HepG2 (cell line): Measurements from ENCODE around the gene SPNS3. TPM values are rescaled to one million over a fixed set of nuclear protein-coding genes. Genes with fewer than 3 reads are reported as not detected.

Experiments
- ATAC-seq: fragments of 200-7000 bp; cut with Tn5 transposase; 3 replicates; pipeline ENCODE4 v1.9.1; 2020; ENCODE audit warnings: mild to moderate bottlenecking, moderate library complexity
- BruUV-seq: library from RNA; stranded (reverse); fragments of 400-500 nt; replicated peaks from 2 replicates; lab custom pipeline; 2021; lab: Mats Ljungman, UMichigan
- CTCF ChIA-PET: fragments of 300-600 bp; formaldehyde crosslinking; extraction: SDS; loops from one replicate; lab custom pipeline; 2021; ENCODE audit warnings: low total read pairs, inconsistent platforms, low intra/inter-chr PET ratio; lab: Yijun Ruan, JAX
- POLR2A ChIA-PET: fragments of 350-600 bp; sonication (Branson Sonifier 250); formaldehyde crosslinking; loops from one replicate; lab custom pipeline; 2020; ENCODE audit warnings: antibody characterized with exemption, inconsistent platforms; lab: Yijun Ruan, JAX
- DNase-seq: peaks from one replicate; pipeline ENCODE4 v3.0.0-alpha.2; 2015; ENCODE audit warnings: low spot score
- FAIRE-seq: peaks from 3 replicates; lab custom pipeline; 2011; peaks lifted over from hg19 to GRCh38; lab: Jason Lieb, UNC
- H2AFZ ChIP-seq: one replicate; pipeline ENCODE4 v1.6.1; 2011; ENCODE audit warnings: low read length, inconsistent platforms
- H3K27ac ChIP-seq: fragments of 300-600 bp; 3 replicates; pipeline ENCODE4 v1.8.0; 2011; ENCODE audit warnings: mixed run types, mild to moderate bottlenecking, mixed read lengths, low read length, inconsistent platforms; ENCODE audit not compliant: insufficient read depth; ENCODE audit errors: extremely low read length
- H3K27me3 ChIP-seq, 2 experiments: fragments of 200-600 bp in 1 of 2; 2 replicates in 1 of 2; 3 replicates in 1 of 2; pipeline versions ENCODE4 v1.6.0 to v1.8.0; 2011; ENCODE audit warnings: low read length in 2 of 2, mild to moderate bottlenecking in 2 of 2, moderate library complexity in 2 of 2, inconsistent platforms in 1 of 2; ENCODE audit not compliant: insufficient read depth in 2 of 2, control insufficient read depth in 1 of 2
- H3K36me3 ChIP-seq, 2 experiments: fragments of 200-600 bp in 1 of 2; replicated peaks in 1 of 2; 2 replicates in 1 of 2; 3 replicates in 1 of 2; pipeline versions ENCODE4 v1.5.1 to v1.8.0; 2011; ENCODE audit warnings: low read length in 2 of 2, inconsistent platforms in 1 of 2; ENCODE audit not compliant: insufficient read depth in 2 of 2, control insufficient read depth in 1 of 2
- H3K4me1 ChIP-seq: 2 replicates; pipeline ENCODE4 v1.5.1; 2012; ENCODE audit warnings: low read length, inconsistent platforms; ENCODE audit not compliant: insufficient read depth
- H3K4me2 ChIP-seq: 2 replicates; pipeline ENCODE4 v1.6.0; 2011; ENCODE audit warnings: low read depth, low read length, inconsistent platforms
- H3K4me3 ChIP-seq, 3 experiments: fragments of 200-600 bp in 1 of 3; sonication (generic), shearing (Covaris generic) in 1 of 3; replicated peaks in 1 of 3; 2 replicates each; pipeline ENCODE4 v1.5.1; 2011 to 2016; ENCODE audit warnings: low read length in 3 of 3, inconsistent platforms in 2 of 3, low read depth in 2 of 3, mild to moderate bottlenecking in 2 of 3, control low read depth in 1 of 3, mixed read lengths in 1 of 3; ENCODE audit not compliant: insufficient read depth in 1 of 3
- H3K79me2 ChIP-seq: one replicate; pipeline ENCODE4 v1.6.1; 2011; ENCODE audit warnings: low read length, inconsistent platforms; ENCODE audit not compliant: insufficient read depth
- H3K9ac ChIP-seq: 2 replicates; pipeline ENCODE4 v1.6.0; 2011; ENCODE audit warnings: mild to moderate bottlenecking, low read depth, low read length, inconsistent platforms; ENCODE audit not compliant: insufficient read depth
- H3K9me3 ChIP-seq: 2 replicates; pipeline ENCODE4 v1.5.1; 2012; ENCODE audit warnings: mild to moderate bottlenecking, low read length
- H4K20me1 ChIP-seq: 2 replicates; pipeline ENCODE4 v1.6.0; 2011; ENCODE audit warnings: inconsistent platforms, mild to moderate bottlenecking, low read length, moderate library complexity; ENCODE audit not compliant: insufficient read depth
- KDM5A ChIP-seq: fragments of 200-600 bp; sonication (generic); IDR thresholded peaks from 2 replicates; pipeline ENCODE4 v1.7.0; 2018; ENCODE audit warnings: antibody characterized with exemption, mild to moderate bottlenecking, low read length, borderline replicate concordance
- MTF1 ChIP-seq: sonication (generic); formaldehyde crosslinking; IDR thresholded peaks from 2 replicates; pipeline ENCODE4 v1.5.0; 2020; ENCODE audit warnings: missing genetic modification reagents
- ZFP36 ChIP-seq: fragments of 150-350 bp; IDR thresholded peaks from 2 replicates; pipeline ENCODE4 v1.6.1; 2018; ENCODE audit warnings: borderline replicate concordance, low read length, low read depth; ENCODE audit not compliant: partially characterized antibody
- ZNF350 ChIP-seq: sonication (generic); formaldehyde crosslinking; IDR thresholded peaks from 2 replicates; pipeline ENCODE4 v1.4.0; 2020; ENCODE audit warnings: mild to moderate bottlenecking, low read depth, missing genetic modification reagents, borderline replicate concordance
- WGBS: methylation state at CpG from one replicate; pipeline ENCODE4 v1.1.6; 2017; ENCODE audit warnings: low lambda C conversion rate; 5-methylcytosine and 5-hydroxymethylcytosine counted together
- in situ Hi-C: cut with HindIII; loops from 2 replicates; pipeline ENCODE4 v1.10.0; 2017; ENCODE audit warnings: low pct_unique_long_range_greater_than_20kb; ENCODE audit not compliant: extremely low pct_ligation_motif_present
- intact Hi-C: fragments of 100-400 bp; cut with micrococcal nuclease; formaldehyde crosslinking; loops from one replicate; pipeline ENCODE4 v1.10.0; 2022; ENCODE audit not compliant: unreplicated experiment
- polyA plus RNA-seq, 8 experiments: library from polyadenylated mRNA; depleted of rRNA in 3 of 8; stranded (reverse) in 7 of 8; unstranded in 1 of 8; fragments of >200 nt; fragmentation: Illumina TruSeq in 4 of 8; extraction: Trizol in 4 of 8; gene quantifications; 2 replicates each; pipeline versions ENCODE4 v1.2.1 to v1.2.3, GENCODE V29; 2011 to 2016; ENCODE audit warnings: low read depth in 4 of 8, missing spikeins in 1 of 8, mixed read lengths in 1 of 8; ENCODE audit not compliant: insufficient read depth in 1 of 8
- total RNA-seq, 5 experiments: library from RNA; depleted of rRNA; stranded (reverse); fragments of >200 nt; fragmentation: Illumina TruSeq; extraction: Trizol; gene quantifications; 2 replicates each; pipeline ENCODE4 v1.2.3, GENCODE V29; 2016; ENCODE audit warnings: low read depth in 1 of 5

Gene SPNS3
- total and polyA plus RNA-seq, 2 of the 13 experiments (the other 11 are each of a cell fraction or from before 2014, with no cell fraction given): not detected

DNA sequence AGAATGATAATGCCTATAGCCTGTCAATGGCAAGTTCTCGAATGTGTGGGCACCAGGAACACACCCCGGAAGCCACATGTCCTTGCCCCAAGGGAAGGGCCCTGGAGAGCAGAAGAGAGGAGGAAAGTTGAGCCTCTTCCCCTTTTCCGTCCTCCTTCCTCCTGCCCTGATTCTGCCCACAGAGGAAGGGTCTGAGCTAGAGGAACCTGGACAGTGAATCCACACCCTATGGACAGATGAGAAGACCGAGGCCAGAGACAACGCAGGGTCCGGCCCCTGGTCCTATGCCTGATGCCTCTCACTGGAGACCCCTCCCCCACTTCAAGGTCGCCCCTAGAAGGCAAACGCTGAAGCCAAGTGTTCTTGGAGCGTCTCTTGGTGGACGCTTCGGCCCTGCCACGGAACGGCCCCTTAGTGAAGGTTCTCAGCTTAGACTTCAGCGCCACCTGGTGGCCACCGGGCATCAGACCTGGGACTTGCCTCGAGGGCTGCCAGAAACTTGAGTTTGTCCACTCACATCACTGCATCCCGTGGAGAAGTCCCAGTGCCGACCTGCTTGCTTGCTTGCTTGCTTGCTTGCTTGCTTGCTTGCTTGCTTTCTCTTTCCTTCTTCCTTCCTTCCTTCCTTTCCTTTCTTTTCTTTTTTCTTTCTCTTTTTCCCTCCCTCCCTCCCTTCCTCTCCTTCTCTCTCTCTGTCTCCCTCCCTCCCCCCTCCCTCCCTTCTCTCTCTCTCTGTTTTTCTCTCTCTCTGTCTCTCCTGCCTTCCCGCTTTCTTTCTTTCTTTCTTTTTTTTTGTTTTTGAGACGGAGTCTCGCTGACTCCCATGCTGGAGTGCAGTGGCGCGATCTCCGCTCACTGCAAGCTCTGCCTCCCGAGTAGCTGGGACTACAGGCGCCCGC is 20.6 kb upstream of the SPNS3 start (continued):
- no peak for TF ChIP-seq KDM5A
- TF ChIP-seq ZNF350 (CRISPR knock-in tag): peak; percentile 43; the same call in 1 of the 2 replicates
- TF ChIP-seq, all 625 proteins: peak for 29

DNA sequence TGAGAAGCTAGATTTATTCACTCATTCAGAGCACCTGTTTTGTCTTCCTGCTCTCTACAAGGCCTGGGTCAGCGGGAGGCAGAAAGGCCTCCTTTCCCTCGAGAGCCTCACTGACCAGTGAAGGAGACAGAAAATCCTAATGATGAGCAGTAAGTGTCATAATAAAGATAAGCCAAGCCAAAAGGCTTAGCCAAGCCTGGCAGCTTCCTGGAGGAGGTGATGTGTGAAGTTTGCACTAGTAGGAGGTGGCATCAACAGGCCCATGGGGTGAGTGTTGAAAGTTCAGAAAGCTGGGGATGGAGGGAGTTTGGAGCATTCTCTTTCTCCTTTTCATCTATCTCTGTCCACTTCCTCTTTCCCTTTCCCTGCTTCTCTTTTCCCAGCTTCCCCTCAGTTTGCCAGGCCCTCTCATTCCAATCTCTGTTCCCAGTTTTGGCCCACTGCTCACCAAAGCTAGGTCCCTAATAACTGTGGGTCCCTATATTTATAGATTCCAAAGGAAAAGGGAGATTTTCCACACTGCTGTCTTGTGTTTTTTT is 16.5 kb upstream of the SPNS3 start:
- 28% methylated on average over 2 of the region's 2 CpGs for WGBS
- no peak for FAIRE-seq
- H3K79me2 ChIP-seq: no peaks in the 10 kb centered on the region
- no peaks in the 10 kb centered on the region for H3K36me3 ChIP-seq
- H3K4me1 ChIP-seq: peaks cover 5% of the 10 kb centered on the region; the same call in 1 of the 2 replicates
- ChIA-PET CTCF (no interaction called here), POLR2A (no interaction called here)
- peaks cover 0 to 4% of the 10 kb centered on the region in 2 experiments; a peak in 1 of 5 replicates for H3K27me3 ChIP-seq
- TF ChIP-seq ZFP36 (peak; percentile 14), MTF1 (CRISPR knock-in tag) (no peak)
- H3K9ac ChIP-seq: no peak overlapping the region
- no peak overlapping the region for H2AFZ ChIP-seq
- no peaks in the 10 kb centered on the region for H4K20me1 ChIP-seq
- in situ Hi-C loops (loop anchor here (10.0 kb wide), 1 partner anchor 212 kb away; no protein-coding TSS in a partner anchor), intact Hi-C loops (no loop called here)
- no peak overlapping the region for H3K4me3 ChIP-seq
- no peak overlapping the region for H3K27ac ChIP-seq
- no peak for ATAC-seq
- no peak for DNase-seq
- no peaks in the 10 kb centered on the region for H3K9me3 ChIP-seq
- no TSS peak for BruUV-seq
- no peak overlapping the region for H3K4me2 ChIP-seq
